ENCODE results near the gene MAP3K19.

Gene MAP3K19

GRCh38 chr2:134952608-134953007, 94.6 kb downstream of the MAP3K19 start:
- H3K27me3 ChIP-seq (ENCODE audit: low read depth): no peaks in the 10 kb centered on the region
- H3K4me3 ChIP-seq: no peak overlapping the region
- H3K36me3 ChIP-seq (replicated peaks): peaks cover 57% of the 10 kb centered on the region
- H3K4me1 ChIP-seq: peaks cover 11% of the 10 kb centered on the region
- in situ Hi-C loops (cut with MboI; ENCODE audit: low sequenced_read_pairs): no loop called here
- DNase-seq (ENCODE audit: low spot score in 2 of 2): no peak
- H3K9me3 ChIP-seq: no peaks in the 10 kb centered on the region

- DNase-seq (ENCODE audit: low spot score in 2 of 2): no peak
- Histone ChIP-seq H3K9me3 (no peaks in the 10 kb centered on the region), H3K4me3 (no peak overlapping the region), H3K27me3 (ENCODE audit: low read depth) (no peaks in the 10 kb centered on the region), H3K4me1 (peaks cover 8% of the 10 kb centered on the region), H3K36me3 (replicated peaks) (peaks cover 62% of the 10 kb centered on the region)
- in situ Hi-C loops (cut with MboI; ENCODE audit: low sequenced_read_pairs): no loop called here
Measured at GRCh38 chr2:134950886-134951285, 96.4 kb downstream of the MAP3K19 start.

- in situ Hi-C loops (cut with MboI; ENCODE audit: low sequenced_read_pairs): no loop called here
- no peaks in the 10 kb centered on the region for H3K9me3 ChIP-seq
- peaks cover 15% of the 10 kb centered on the region for H3K4me1 ChIP-seq
- DNase-seq (ENCODE audit: low spot score in 2 of 2): no peak
- peaks cover 63% of the 10 kb centered on the region for H3K36me3 ChIP-seq (replicated peaks)
- H3K4me3 ChIP-seq: no peak overlapping the region
- H3K27me3 ChIP-seq (ENCODE audit: low read depth): no peaks in the 10 kb centered on the region
Measured at GRCh38 chr2:134949981-134950708, 97.1 kb downstream of the MAP3K19 start.

DNA sequence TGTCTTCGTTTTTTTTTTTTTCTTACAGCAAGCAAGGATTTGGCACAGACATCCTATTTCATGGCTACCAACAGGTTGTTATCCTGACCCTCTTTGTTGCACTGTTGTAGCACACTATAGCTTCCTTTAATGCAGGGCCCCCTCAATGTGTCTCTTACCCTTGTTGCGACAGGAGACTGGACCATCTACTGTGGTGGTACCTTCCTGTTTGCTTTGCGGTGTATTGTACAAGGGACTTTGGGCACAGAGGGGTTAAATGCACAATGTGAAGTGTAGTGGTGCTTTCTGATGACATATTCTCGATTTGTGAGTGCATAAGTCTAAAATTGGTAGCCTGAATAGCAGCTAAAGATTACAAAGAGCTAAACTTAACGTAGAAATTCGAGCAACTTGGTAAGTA, 101.2 kb downstream of the MAP3K19 start:
- no peak for DNase-seq (ENCODE audit: low spot score in 2 of 2)
- Histone ChIP-seq H3K27me3 (ENCODE audit: low read depth) (no peaks in the 10 kb centered on the region), H3K4me3 (no peak overlapping the region), H3K9me3 (no peaks in the 10 kb centered on the region), H3K36me3 (replicated peaks) (peaks cover 40% of the 10 kb centered on the region), H3K4me1 (peaks cover 22% of the 10 kb centered on the region)
- in situ Hi-C loops (cut with MboI; ENCODE audit: low sequenced_read_pairs): no loop called here

- H3K27me3 ChIP-seq (ENCODE audit: low read depth): no peaks in the 10 kb centered on the region
- H3K36me3 ChIP-seq (replicated peaks): peaks cover 46% of the 10 kb centered on the region
- in situ Hi-C loops (cut with MboI; ENCODE audit: low sequenced_read_pairs): no loop called here
- no peak for DNase-seq (ENCODE audit: low spot score in 2 of 2)
- H3K4me3 ChIP-seq: no peak overlapping the region
- H3K9me3 ChIP-seq: no peaks in the 10 kb centered on the region
- peaks cover 22% of the 10 kb centered on the region for H3K4me1 ChIP-seq
Measured at GRCh38 chr2:134944975-134945374, 102.3 kb downstream of the MAP3K19 start.

- Histone ChIP-seq H3K4me3 (no peak overlapping the region), H3K9me3 (no peaks in the 10 kb centered on the region), H3K27me3 (ENCODE audit: low read depth) (no peaks in the 10 kb centered on the region), H3K36me3 (replicated peaks) (peaks cover 51% of the 10 kb centered on the region), H3K4me1 (peaks cover 22% of the 10 kb centered on the region)
- in situ Hi-C loops (cut with MboI; ENCODE audit: low sequenced_read_pairs): no loop called here
- DNase-seq (ENCODE audit: low spot score in 2 of 2): no peak
Measured at GRCh38 chr2:134943540-134943939, 103.7 kb downstream of the MAP3K19 start.

- no peak for DNase-seq (ENCODE audit: low spot score in 2 of 2)
- no peaks in the 10 kb centered on the region for H3K27me3 ChIP-seq (ENCODE audit: low read depth)
- in situ Hi-C loops (cut with MboI; ENCODE audit: low sequenced_read_pairs): no loop called here
- peaks cover 47% of the 10 kb centered on the region for H3K36me3 ChIP-seq (replicated peaks)
- no peak overlapping the region for H3K4me3 ChIP-seq
- peaks cover 9% of the 10 kb centered on the region for H3K4me1 ChIP-seq
- H3K9me3 ChIP-seq: no peaks in the 10 kb centered on the region
Measured at GRCh38 chr2:134936691-134937090, 110.6 kb downstream of the MAP3K19 start.

- Histone ChIP-seq H3K36me3 (replicated peaks) (peaks cover 32% of the 10 kb centered on the region), H3K4me1 (peaks cover 9% of the 10 kb centered on the region), H3K4me3 (no peak overlapping the region), H3K27me3 (ENCODE audit: low read depth) (no peaks in the 10 kb centered on the region), H3K9me3 (no peaks in the 10 kb centered on the region)
- DNase-seq (ENCODE audit: low spot score in 2 of 2): no peak
- in situ Hi-C loops (cut with MboI; ENCODE audit: low sequenced_read_pairs): no loop called here
Measured at GRCh38 chr2:134934641-134935040, 112.6 kb downstream of the MAP3K19 start.

GRCh38 chr2:134934150-134934549, 113.1 kb downstream of the MAP3K19 start:
- in situ Hi-C loops (cut with MboI; ENCODE audit: low sequenced_read_pairs): no loop called here
- Histone ChIP-seq H3K36me3 (replicated peaks) (peaks cover 27% of the 10 kb centered on the region), H3K27me3 (ENCODE audit: low read depth) (no peaks in the 10 kb centered on the region), H3K9me3 (no peaks in the 10 kb centered on the region), H3K4me1 (peaks cover 9% of the 10 kb centered on the region), H3K4me3 (no peak overlapping the region)
- no peak for DNase-seq (ENCODE audit: low spot score in 2 of 2)

- H3K36me3 ChIP-seq (replicated peaks): peaks cover 23% of the 10 kb centered on the region
- H3K27me3 ChIP-seq (ENCODE audit: low read depth): no peaks in the 10 kb centered on the region
- peaks cover 9% of the 10 kb centered on the region for H3K4me1 ChIP-seq
- no peaks in the 10 kb centered on the region for H3K9me3 ChIP-seq
- in situ Hi-C loops (cut with MboI; ENCODE audit: low sequenced_read_pairs): no loop called here
- no peak for DNase-seq (ENCODE audit: low spot score in 2 of 2)
- no peak overlapping the region for H3K4me3 ChIP-seq
Measured at GRCh38 chr2:134933732-134934131, 113.5 kb downstream of the MAP3K19 start.

DNA sequence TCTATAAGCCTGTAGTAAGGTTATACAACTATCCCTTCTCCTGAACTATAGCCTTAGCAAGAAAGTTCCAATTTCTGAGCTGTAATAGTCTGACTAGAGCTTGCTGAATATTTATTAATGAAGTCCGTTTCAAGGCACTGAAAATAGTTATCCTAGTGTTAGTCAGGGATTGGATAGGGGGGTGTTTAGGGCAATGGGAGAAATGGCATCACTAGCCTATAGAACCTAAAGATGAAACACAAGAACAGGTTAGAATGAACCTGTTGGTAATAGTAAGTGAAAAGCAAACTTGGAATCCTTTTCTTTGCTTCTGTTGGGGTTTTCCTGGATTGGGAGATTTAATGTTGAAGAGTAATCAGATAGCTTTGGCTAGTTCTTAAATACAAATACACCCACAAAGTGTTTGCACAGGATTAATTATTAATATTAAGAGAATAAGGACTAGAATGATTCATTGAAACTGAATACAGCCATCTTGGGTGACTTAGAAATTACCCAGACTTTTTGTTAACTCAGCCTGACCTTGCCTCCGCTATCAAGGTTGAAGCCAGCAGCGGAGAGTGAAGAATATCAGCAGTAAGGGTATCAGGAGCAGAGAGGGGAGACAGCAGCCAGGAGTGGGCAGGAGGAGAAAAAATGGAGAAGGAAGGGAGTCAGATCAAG, 114.3 kb downstream of the MAP3K19 start:
- Histone ChIP-seq H3K4me3 (no peak overlapping the region), H3K4me1 (peaks cover 9% of the 10 kb centered on the region), H3K36me3 (replicated peaks) (peaks cover 15% of the 10 kb centered on the region), H3K9me3 (no peaks in the 10 kb centered on the region), H3K27me3 (ENCODE audit: low read depth) (no peaks in the 10 kb centered on the region)
- in situ Hi-C loops (cut with MboI; ENCODE audit: low sequenced_read_pairs): no loop called here
- DNase-seq (ENCODE audit: low spot score in 2 of 2): no peak

GRCh38 chr2:134927195-134927594, 120.1 kb downstream of the MAP3K19 start:
- no peak for DNase-seq (ENCODE audit: low spot score in 2 of 2)

GRCh38 chr2:134926231-134926931, 120.9 kb downstream of the MAP3K19 start:
- in situ Hi-C loops (cut with MboI; ENCODE audit: low sequenced_read_pairs): no loop called here
- DNase-seq (ENCODE audit: low spot score in 2 of 2): no peak
- Histone ChIP-seq H3K9me3 (no peaks in the 10 kb centered on the region), H3K36me3 (replicated peaks) (peaks cover 5% of the 10 kb centered on the region; the same call in 1 of the 2 replicates), H3K27me3 (ENCODE audit: low read depth) (no peaks in the 10 kb centered on the region), H3K4me1 (peaks cover 11% of the 10 kb centered on the region), H3K4me3 (no peak overlapping the region)

More at GRCh38 chr2:134927195-134927594, 120.1 kb downstream of the MAP3K19 start:
- H3K4me1 ChIP-seq: peaks cover 11% of the 10 kb centered on the region
- no peaks in the 10 kb centered on the region for H3K27me3 ChIP-seq (ENCODE audit: low read depth)
- in situ Hi-C loops (cut with MboI; ENCODE audit: low sequenced_read_pairs): no loop called here
- no peaks in the 10 kb centered on the region for H3K9me3 ChIP-seq
- H3K4me3 ChIP-seq: no peak overlapping the region
- H3K36me3 ChIP-seq (replicated peaks): peaks cover 5% of the 10 kb centered on the region; the same call in 1 of the 2 replicates

DNA sequence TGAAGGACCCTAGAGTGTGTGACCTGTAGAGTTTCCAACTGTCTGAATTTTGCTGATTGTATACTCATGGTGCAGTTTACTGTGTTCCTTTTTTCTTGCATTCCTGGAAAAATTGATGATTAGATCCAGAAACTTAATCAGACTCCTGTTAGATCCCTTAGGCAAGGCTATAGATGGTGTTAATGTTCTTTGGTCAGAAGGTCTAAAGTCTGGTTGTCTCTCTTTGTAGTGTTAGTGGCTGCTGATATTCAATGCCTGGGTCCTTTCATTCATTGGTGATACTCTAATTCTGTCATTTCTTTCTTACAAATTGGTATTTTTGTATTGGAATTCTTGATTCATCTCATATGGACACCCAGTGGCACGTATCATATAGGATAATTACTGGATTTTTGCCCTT, 122.3 kb downstream of the MAP3K19 start:
- peaks cover 5% of the 10 kb centered on the region; the same call in 1 of the 2 replicates for H3K36me3 ChIP-seq (replicated peaks)
- H3K4me1 ChIP-seq: peaks cover 17% of the 10 kb centered on the region

More for the DNA sequence above, 122.3 kb downstream of the MAP3K19 start:
- in situ Hi-C loops (cut with MboI; ENCODE audit: low sequenced_read_pairs): no loop called here
- no peak for DNase-seq (ENCODE audit: low spot score in 2 of 2)
- Histone ChIP-seq H3K9me3 (no peaks in the 10 kb centered on the region), H3K27me3 (ENCODE audit: low read depth) (no peaks in the 10 kb centered on the region), H3K4me3 (no peak overlapping the region)
